Measurements from ENCODE around the gene KCNB1. TPM values are rescaled to one million over a fixed set of nuclear protein-coding genes. Genes with fewer than 3 reads are reported as not detected.

The KCNB1 gene
- polyA plus RNA-seq, 1 experiment = 0.06 TPM

DNA sequence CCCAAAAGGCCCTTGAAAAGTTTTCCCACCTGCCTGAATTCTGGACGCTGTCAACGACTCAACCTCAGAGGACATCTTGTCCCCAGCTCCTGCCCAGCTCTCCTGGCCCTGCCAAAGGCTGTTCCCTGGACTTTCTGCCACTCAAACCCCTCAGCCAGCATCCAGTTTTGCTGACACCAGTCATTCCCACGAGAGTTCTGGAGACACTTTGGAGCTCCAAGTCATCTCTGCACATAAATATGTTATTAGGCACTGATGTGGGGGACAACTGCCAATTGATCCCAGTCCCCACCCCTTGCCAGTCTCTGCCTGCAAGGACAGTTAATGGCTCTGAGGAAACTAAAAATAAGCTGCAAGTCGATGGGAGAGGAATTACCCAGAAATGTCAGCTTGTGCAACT, 38.9 kb upstream of the KCNB1 start:
- no peak for DNase-seq (ENCODE audit: low read depth, low spot score)
- no peak for TF ChIP-seq CTCF (IDR thresholded peaks at IDR 0.05; ENCODE audit: low read depth, low read length)
- Histone ChIP-seq H3K27ac (ENCODE audit: low read depth, low read length) (no peak overlapping the region), H3K9me3 (ENCODE audit: control insufficient read depth, insufficient read depth, low read length) (peaks cover 4% of the 10 kb centered on the region), H3K4me3 (ENCODE audit: low read depth, low read length) (no peak overlapping the region), H3K27me3 (ENCODE audit: control insufficient read depth, insufficient read depth, low read length) (peaks cover 17% of the 10 kb centered on the region)
- ChIA-PET POLR2A (no interaction called here), CTCF (interaction anchor here (1.2 kb wide), 1 partner anchor 20 kb away, joined by 5 read pairs; no protein-coding TSS in a partner anchor)

DNA sequence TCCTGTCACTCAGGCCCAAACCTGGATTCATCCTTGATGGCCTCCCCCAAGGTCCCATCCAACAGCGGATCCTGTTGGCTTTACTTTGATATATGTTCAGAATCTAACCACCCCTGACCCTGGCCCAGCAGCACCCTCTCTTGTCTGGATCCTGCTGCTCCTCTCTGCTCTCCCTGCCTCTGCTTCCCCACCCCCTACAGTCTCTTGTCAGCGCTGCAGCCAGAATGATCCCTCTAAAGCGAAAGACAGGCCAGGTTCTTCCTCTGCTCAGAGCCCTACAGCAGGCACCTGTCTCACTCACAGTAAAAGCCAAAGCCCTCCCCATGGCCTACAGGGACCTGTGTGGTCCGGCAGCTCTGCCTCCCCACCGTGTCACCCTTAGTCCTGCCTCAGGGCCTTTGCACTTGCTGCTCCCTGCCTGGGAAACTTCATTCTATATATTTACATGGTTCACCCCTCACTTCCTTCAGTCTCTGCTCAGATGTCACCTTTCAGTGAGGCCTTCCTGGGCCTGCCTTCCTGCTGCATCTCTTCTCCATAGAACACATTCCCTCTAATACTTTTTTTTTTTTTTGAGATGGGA, 37.4 kb upstream of the KCNB1 start:
- CTCF ChIA-PET = no interaction called here
- POLR2A ChIA-PET = no interaction called here
- peaks cover 12% of the 10 kb centered on the region for H3K27me3 ChIP-seq (ENCODE audit: control insufficient read depth, insufficient read depth, low read length)

DNA sequence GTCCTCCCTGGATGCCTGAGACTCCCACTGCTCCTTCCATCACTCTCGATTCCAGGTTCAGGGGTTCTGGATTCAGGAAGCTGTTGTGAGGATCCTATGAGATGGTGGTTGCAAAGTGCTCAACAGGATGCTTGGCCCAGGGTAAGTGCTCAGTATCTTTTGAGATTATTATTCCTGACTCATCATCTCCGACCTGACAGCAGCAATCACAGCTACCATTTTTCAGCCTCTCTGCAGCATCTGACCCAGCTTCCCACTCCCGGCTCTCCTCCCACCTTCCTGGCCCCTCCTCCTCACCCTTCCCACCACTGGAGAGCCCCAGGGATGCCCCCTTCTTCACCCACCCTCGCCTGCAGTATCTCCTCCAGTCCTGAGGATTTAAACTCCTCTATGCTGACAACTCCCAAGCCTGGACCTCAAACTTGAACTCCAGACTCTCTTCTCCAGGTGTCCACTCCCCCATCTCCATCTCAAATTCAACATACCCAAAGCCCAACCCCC, 36.8 kb upstream of the KCNB1 start:
- no peaks in the 10 kb centered on the region for H3K9me3 ChIP-seq (ENCODE audit: control insufficient read depth, insufficient read depth, low read length)
- H3K27ac ChIP-seq (ENCODE audit: low read depth, low read length) = no peak overlapping the region
- ChIA-PET POLR2A (no interaction called here), CTCF (no interaction called here)
- H3K4me3 ChIP-seq (ENCODE audit: low read depth, low read length) = no peak overlapping the region
- TF ChIP-seq CTCF (IDR thresholded peaks at IDR 0.05; ENCODE audit: low read depth, low read length) = no peak
- H3K27me3 ChIP-seq (ENCODE audit: control insufficient read depth, insufficient read depth, low read length) = peaks cover 12% of the 10 kb centered on the region
- DNase-seq (ENCODE audit: low read depth, low spot score) = no peak

More for the DNA sequence above, 37.4 kb upstream of the KCNB1 start:
- TF ChIP-seq CTCF (IDR thresholded peaks at IDR 0.05; ENCODE audit: low read depth, low read length) = no peak
- Histone ChIP-seq H3K4me3 (ENCODE audit: low read depth, low read length) (no peak overlapping the region), H3K9me3 (ENCODE audit: control insufficient read depth, insufficient read depth, low read length) (peaks cover 1% of the 10 kb centered on the region), H3K27ac (ENCODE audit: low read depth, low read length) (no peak overlapping the region)
- no peak for DNase-seq (ENCODE audit: low read depth, low spot score)

DNA sequence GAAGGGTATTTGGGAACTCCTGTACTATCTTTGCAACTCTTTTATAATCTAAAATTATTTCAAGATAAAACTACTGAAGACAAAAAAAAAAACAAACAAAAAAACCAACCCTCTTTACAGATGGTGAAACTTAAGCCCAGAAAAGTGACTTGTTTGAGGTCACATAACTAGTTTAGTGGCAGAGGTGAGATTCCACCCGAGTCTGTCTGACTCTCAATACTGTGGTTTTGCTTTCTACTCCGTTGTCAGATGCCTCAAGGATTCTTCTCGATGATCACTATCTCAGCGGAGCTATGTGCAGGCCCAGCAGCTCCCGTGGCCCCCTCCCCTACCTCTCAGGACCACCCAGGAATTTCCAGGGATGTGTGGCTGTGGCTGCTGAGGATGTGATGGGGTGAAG, 36.1 kb upstream of the KCNB1 start:
- no peak for TF ChIP-seq CTCF (IDR thresholded peaks at IDR 0.05; ENCODE audit: low read depth, low read length)
- Histone ChIP-seq H3K27me3 (ENCODE audit: control insufficient read depth, insufficient read depth, low read length) (peaks cover 15% of the 10 kb centered on the region), H3K27ac (ENCODE audit: low read depth, low read length) (no peak overlapping the region), H3K9me3 (ENCODE audit: control insufficient read depth, insufficient read depth, low read length) (no peaks in the 10 kb centered on the region), H3K4me3 (ENCODE audit: low read depth, low read length) (no peak overlapping the region)
- ChIA-PET CTCF (no interaction called here), POLR2A (no interaction called here)
- DNase-seq (ENCODE audit: low read depth, low spot score) = no peak

DNA sequence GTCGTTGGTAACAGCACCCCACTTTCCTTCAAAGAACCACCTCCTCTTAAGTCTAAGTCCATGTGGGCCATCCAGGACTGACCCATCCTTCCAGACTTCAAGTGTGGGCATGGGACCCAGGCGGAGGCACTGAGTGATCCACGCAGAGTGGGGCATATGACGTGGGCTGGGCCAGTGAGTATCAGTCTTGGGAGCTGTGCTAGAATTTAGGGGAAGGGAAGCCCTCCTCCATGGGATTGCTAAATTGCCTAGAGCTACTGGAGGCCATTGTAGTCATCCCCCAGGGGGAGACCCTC, 35.3 kb upstream of the KCNB1 start:
- CTCF ChIA-PET = no interaction called here
- no peak overlapping the region for H3K4me3 ChIP-seq (ENCODE audit: low read depth, low read length)
- H3K27ac ChIP-seq (ENCODE audit: low read depth, low read length) = no peak overlapping the region
- peaks cover 23% of the 10 kb centered on the region for H3K27me3 ChIP-seq (ENCODE audit: control insufficient read depth, insufficient read depth, low read length)
- H3K9me3 ChIP-seq (ENCODE audit: control insufficient read depth, insufficient read depth, low read length) = no peaks in the 10 kb centered on the region; the same call in 1 of the 2 replicates
- TF ChIP-seq CTCF (IDR thresholded peaks at IDR 0.05; ENCODE audit: low read depth, low read length) = no peak
- DNase-seq (ENCODE audit: low read depth, low spot score) = no peak
- POLR2A ChIA-PET = no interaction called here
